ENCODE data around the gene AUTS2. TPM values are rescaled to one million over a fixed set of nuclear protein-coding genes. Genes with fewer than 3 reads are reported as not detected.

Gene AUTS2
- total RNA-seq, 1 experiment from 2014 or later = 256 TPM

DNA sequence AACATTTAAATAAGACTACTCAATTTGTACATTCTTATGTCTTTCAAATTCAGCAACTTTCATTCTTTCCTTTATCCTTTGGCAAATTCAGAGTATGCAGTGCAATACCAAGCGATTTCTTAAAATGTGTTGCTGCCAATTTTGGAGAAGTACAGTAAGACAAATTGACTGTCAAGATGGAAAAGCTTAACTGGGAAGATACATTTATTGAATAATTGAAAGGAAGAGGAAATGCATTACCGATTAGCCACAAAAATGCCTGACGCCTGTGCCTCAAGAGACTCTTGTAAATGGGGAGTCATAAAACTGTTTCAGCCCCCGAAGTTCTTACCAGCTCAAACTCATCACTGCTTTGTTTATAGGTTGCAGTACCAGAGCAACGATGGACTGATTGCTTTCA is 1160.4 kb downstream of the AUTS2 start:
- no peak overlapping the region for H2BK12ac ChIP-seq (ENCODE audit: insufficient read length, low read depth, low read length)
- peaks cover 0 to 51% (median 48%) of the 10 kb centered on the region in 3 experiments; a peak in 6 of 7 replicates for H3K36me3 Mint-ChIP-seq (ENCODE audit: insufficient read depth in 1 of 3, low read depth in 3 of 3)
- no peak overlapping the region for H4K8ac ChIP-seq (replicated peaks; ENCODE audit: insufficient read length, low read depth, low read length)
- no peak overlapping the region for H3K27ac ChIP-seq (ENCODE audit: insufficient read length, low read depth, low read length)
- H3K18ac ChIP-seq (ENCODE audit: insufficient read length, low read depth, low read length) = no peak overlapping the region
- no peak for TF ChIP-seq CTCF (conservative IDR thresholded peaks at IDR 0.05)
- no peak overlapping the region for H3K4me2 ChIP-seq (ENCODE audit: insufficient read depth, insufficient read length, low read length)
- no peak overlapping the region for H2AFZ ChIP-seq (ENCODE audit: low read length)
- no peaks in the 10 kb centered on the region for H3K9me3 ChIP-seq (ENCODE audit: control insufficient read depth, low read depth, low read length)
- H2BK15ac ChIP-seq (ENCODE audit: low read depth, low read length) = no peak overlapping the region
- no peak overlapping the region for H2BK5ac ChIP-seq (ENCODE audit: insufficient read length, low read length)
- peaks cover 72 to 73% of the 10 kb centered on the region in 2 experiments for H3K4me1 Mint-ChIP-seq
- no peak overlapping the region for H3K4ac ChIP-seq (ENCODE audit: low read depth, low read length)
- H3K14ac ChIP-seq (ENCODE audit: insufficient read depth, low read length) = no peak overlapping the region
- DNase-seq = no peak
- no peak overlapping the region for H4K91ac ChIP-seq (ENCODE audit: insufficient read length, low read depth, low read length)
- no peak overlapping the region for H2AK5ac ChIP-seq (ENCODE audit: insufficient read length, low read length)
- H3K23ac ChIP-seq (ENCODE audit: insufficient read length, low read depth, low read length) = no peak overlapping the region
- no peaks in the 10 kb centered on the region for H3K23me2 ChIP-seq (ENCODE audit: insufficient read length, low read depth, low read length, poor library complexity, severe bottlenecking)
- no peaks in the 10 kb centered on the region for H4K20me1 ChIP-seq (ENCODE audit: control insufficient read depth, insufficient read depth, insufficient read length)
- H3K79me1 ChIP-seq (ENCODE audit: insufficient read depth, low read depth, low read length, poor library complexity, severe bottlenecking) = peaks cover 16% of the 10 kb centered on the region
- WGBS (ENCODE audit: extremely low coverage, insufficient read length, low lambda C conversion rate) = no CpG with 5 or more reads among the region's 5 CpGs
- no peak overlapping the region for H2BK20ac ChIP-seq (ENCODE audit: low read depth, low read length, poor library complexity, severe bottlenecking)
- H3K4me1 ChIP-seq (ENCODE audit: insufficient read depth, low read length) = peaks cover 4% of the 10 kb centered on the region; the same call in 1 of the 2 replicates
- peaks cover 24% of the 10 kb centered on the region; the same call in 1 of the 2 replicates for H3K79me2 ChIP-seq (ENCODE audit: insufficient read depth, low read length)
- no peak overlapping the region for H4K5ac ChIP-seq (ENCODE audit: insufficient read length, low read depth, low read length)
- no peak overlapping the region for H3K56ac ChIP-seq (ENCODE audit: insufficient read length, low read depth, low read length)
- no peak overlapping the region for H3K9ac ChIP-seq (ENCODE audit: extremely low read depth, insufficient read length, low read length)
- no peak overlapping the region for H2BK120ac ChIP-seq (ENCODE audit: low read depth, low read length, poor library complexity, severe bottlenecking)
- H3K27me3 Mint-ChIP-seq (ENCODE audit: low read depth) = peaks cover 1% of the 10 kb centered on the region
- H3K9me3 Mint-ChIP-seq = no peaks in the 10 kb centered on the region
- H3T11ph ChIP-seq (ENCODE audit: low read length) = no peak overlapping the region
- H3K27ac Mint-ChIP-seq = peak overlapping the region in 1 of 3 experiments; percentile 34; a peak in 3 of 7 replicates
- no peaks in the 10 kb centered on the region for H3K27me3 ChIP-seq (ENCODE audit: insufficient read depth, low read length)
- no peak overlapping the region for H3K4me3 Mint-ChIP-seq

Measured in H9 (cell line).